GF-D8 (cell line): ENCODE measurements around the gene FHL1.

Source experiments
- DNase-seq: peaks from one replicate; lab custom pipeline; 2025; lab: John Stamatoyannopoulos, UW

FHL1 gene

DNA sequence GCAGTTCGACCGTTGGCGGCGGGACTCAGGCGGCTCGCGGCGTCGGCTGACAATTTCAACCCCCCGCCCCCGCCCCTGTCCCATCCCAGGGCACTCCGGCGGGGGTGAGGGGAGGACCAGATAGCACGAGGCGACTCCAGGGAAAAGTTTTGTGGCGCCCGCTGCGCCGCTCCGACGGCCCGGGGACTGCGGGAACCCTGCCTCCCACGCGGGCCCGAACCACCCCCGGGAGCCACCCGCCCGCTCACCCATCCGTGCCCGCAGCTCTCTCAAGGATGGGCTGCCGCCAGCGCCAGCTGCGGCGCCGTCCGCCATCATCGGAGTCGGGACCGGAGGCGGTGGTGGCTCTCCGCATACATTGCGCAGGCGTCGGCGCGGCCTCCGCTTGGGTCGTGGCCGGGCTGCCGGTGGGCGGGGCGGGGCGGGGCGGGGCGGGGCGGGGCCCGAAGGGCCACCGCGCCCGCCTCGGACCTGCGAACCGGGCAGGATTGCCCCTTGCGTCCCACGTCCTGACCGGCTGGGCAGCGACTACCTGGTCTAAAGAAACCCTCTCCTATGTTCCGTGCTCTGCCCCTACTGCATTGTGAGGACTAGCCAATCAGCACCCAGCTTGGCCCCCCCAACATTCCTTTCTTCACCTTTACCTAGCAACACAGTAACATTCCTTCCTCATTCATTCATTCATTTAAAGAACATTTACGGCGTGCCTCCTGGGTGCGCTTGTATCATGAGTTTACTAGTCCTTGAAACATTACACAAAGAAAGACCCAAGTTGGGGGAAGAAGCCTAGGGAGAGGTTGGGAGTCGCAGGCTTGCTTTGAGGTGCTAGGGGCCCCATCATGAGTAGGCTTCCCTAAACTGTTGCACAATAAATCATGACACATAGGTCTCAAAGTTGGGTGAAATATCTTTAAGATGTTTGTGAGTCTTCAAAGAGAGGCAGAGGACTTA is 104.0 kb downstream of the FHL1 start, which contains the start of gene MAP7D3:
Gene MAP7D3, minus strand, starts transcription at position 360 of the 951 bp plus-strand sequence. Its CDS starts 42 bp downstream, at position 318.
- DNase-seq = no peak

DNA sequence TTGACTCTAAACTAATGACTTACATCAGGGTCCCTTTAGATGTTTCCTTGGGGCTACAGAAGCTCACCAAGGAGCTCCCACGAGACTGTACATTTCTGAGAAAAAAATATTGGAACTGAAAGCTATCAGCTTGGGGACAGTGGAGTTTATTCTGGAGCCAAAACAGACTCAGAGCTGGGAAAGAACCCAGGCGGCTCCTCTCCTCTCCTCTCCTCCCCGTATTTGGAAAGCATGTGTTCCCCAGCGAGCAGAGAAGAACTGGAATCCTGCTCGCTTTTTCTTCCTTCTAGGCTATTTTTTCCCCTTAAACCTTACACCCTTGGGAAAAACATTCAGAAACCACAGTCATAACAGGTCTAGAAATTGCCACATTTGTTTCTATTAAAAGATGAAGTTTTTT is 108.2 kb downstream of the FHL1 start:
- DNase-seq = no peak

DNA sequence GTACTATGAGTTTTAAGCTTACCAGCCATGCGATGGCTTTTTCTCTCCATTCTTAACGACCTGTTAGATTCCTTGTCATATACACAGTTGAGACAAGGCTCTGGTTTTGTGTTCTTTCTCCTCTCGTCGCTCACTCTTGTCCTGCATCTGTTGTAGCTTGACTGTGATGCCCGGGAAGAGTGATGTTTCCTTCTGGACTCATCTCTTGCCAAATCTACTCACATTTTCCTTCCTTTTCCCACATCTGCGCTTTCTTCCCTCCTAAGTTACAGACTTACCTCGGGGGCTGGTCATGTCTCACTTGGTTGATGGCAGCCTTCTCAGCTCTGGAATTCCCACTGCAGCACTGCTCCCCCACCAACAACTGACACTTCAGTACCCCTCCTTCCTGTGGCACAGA is 108.7 kb downstream of the FHL1 start:
- DNase-seq = no peak

GRCh38 chrX:136258951-136259350 is 111.6 kb downstream of the FHL1 start:
- no peak for DNase-seq

GRCh38 chrX:136259543-136259942 is 112.2 kb downstream of the FHL1 start:
- DNase-seq = no peak

DNA sequence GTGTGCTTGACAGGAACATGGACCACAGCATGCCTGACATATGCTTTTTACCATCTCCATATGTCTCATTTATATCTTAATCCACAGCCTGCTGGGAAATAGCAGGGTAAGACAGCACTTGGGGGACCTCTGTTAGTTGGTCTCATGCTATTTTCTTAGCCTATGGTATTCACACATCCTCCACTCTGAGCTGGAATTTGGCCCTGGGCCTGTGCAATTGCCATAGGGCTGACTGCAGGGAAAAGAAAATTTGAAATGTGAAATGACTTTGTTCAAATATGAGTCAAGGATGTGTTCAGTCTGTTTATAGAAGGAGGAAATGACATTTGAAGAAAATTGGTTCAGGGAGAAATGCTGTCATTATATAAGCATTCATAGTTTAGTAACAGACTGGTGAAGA is 113.4 kb downstream of the FHL1 start:
- no peak for DNase-seq
